KMS-11 (cell line): ENCODE data around the gene PFKL.

Source experiments
- H2AFZ ChIP-seq: fragments of 200-600 bp; sonication (generic); 2 replicates; pipeline ENCODE4 v1.6.1; 2016; ENCODE audit warnings: antibody characterized with exemption, mixed run types, low read depth
- H3K27ac ChIP-seq: fragments of 200-600 bp; sonication (generic); 2 replicates; pipeline ENCODE4 v1.6.1; 2016; ENCODE audit warnings: mild to moderate bottlenecking, mixed run types
- H3K27me3 ChIP-seq: fragments of 200-600 bp; sonication (generic); 2 replicates; pipeline ENCODE4 v1.6.1; 2017; ENCODE audit warnings: mild to moderate bottlenecking, low read depth, mixed run types, moderate library complexity; ENCODE audit not compliant: insufficient read depth
- H3K36me3 ChIP-seq: fragments of 200-600 bp; sonication (generic); 2 replicates; pipeline ENCODE4 v1.6.1; 2017; ENCODE audit warnings: mild to moderate bottlenecking, mixed run types; ENCODE audit not compliant: insufficient read depth
- H3K4me1 ChIP-seq: fragments of 200-600 bp; sonication (generic); 2 replicates; pipeline ENCODE4 v1.6.1; 2016; ENCODE audit warnings: mild to moderate bottlenecking, low read depth, mixed run types; ENCODE audit not compliant: poor library complexity, severe bottlenecking
- H3K4me2 ChIP-seq: fragments of 200-600 bp; sonication (generic); 2 replicates; pipeline ENCODE4 v1.7.0; 2016; ENCODE audit warnings: mild to moderate bottlenecking, mixed run types
- H3K4me3 ChIP-seq: fragments of 200-600 bp; sonication (generic); IDR thresholded peaks from 2 replicates; pipeline ENCODE4 v1.6.1; 2017; ENCODE audit warnings: low read depth, low read length, mixed read lengths; ENCODE audit not compliant: insufficient read depth
- H3K79me2 ChIP-seq: fragments of 200-600 bp; sonication (generic); 2 replicates; pipeline ENCODE4 v1.6.1; 2016; ENCODE audit warnings: low read depth, mixed run types; ENCODE audit not compliant: insufficient read depth
- H3K9ac ChIP-seq: fragments of 200-600 bp; sonication (generic); 2 replicates; pipeline ENCODE4 v1.6.1; 2016; ENCODE audit warnings: mild to moderate bottlenecking, mixed run types
- H4K20me1 ChIP-seq: fragments of 200-600 bp; sonication (generic); 2 replicates; pipeline ENCODE4 v1.6.1; 2016; ENCODE audit warnings: mild to moderate bottlenecking, mixed run types; ENCODE audit not compliant: insufficient read depth
- TF ChIP-seq, protein P1 (sequence below): fragments of 200-600 bp; sonication (generic); conservative IDR thresholded peaks from 2 replicates; pipeline ENCODE4 v1.6.1; 2017; ENCODE audit warnings: low read depth, mild to moderate bottlenecking, antibody characterized with exemption, low read length, moderate library complexity, mixed read lengths

PFKL gene

DNA sequence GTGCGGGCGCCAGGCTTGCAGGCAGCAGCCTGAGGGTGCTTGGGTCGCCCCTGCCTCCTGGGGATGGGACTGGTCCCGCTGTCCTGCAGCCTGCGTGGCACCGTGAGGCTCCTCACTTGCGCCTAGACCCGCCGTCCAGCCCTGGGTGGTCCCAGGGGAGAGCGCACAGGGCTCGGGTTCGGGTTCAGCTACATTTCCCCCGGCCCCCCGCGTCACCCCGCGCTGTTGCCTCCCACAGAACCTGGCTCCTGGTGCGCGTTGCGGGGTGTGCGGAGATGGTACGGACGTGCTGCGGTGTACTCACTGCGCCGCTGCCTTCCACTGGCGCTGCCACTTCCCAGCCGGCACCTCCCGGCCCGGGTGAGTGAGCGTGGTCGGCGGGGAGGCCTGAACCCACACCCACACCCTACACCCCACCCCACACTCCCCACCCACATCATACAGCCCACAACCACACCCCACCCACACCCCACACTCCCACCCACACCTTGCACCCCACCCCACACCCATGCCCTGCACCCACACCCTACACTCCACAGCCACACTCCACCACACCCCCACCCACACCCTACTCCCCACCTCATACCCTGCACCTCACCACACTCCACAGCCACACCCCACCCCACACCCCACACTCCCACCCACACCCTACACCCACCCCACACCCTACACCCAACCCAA lies 6.2 kb upstream of the PFKL start:
- Histone ChIP-seq H2AFZ (no peak overlapping the region), H3K4me3 (no peak overlapping the region), H3K79me2 (no peaks in the 10 kb centered on the region), H3K4me1 (peaks cover 33% of the 10 kb centered on the region), H4K20me1 (no peaks in the 10 kb centered on the region), H3K4me2 (no peak overlapping the region), H3K9ac (no peak overlapping the region), H3K27me3 (peaks cover 38% of the 10 kb centered on the region), H3K27ac (no peak overlapping the region), H3K36me3 (no peaks in the 10 kb centered on the region)
- TF ChIP-seq, protein P1, sequence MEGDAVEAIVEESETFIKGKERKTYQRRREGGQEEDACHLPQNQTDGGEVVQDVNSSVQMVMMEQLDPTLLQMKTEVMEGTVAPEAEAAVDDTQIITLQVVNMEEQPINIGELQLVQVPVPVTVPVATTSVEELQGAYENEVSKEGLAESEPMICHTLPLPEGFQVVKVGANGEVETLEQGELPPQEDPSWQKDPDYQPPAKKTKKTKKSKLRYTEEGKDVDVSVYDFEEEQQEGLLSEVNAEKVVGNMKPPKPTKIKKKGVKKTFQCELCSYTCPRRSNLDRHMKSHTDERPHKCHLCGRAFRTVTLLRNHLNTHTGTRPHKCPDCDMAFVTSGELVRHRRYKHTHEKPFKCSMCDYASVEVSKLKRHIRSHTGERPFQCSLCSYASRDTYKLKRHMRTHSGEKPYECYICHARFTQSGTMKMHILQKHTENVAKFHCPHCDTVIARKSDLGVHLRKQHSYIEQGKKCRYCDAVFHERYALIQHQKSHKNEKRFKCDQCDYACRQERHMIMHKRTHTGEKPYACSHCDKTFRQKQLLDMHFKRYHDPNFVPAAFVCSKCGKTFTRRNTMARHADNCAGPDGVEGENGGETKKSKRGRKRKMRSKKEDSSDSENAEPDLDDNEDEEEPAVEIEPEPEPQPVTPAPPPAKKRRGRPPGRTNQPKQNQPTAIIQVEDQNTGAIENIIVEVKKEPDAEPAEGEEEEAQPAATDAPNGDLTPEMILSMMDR, result no peak

DNA sequence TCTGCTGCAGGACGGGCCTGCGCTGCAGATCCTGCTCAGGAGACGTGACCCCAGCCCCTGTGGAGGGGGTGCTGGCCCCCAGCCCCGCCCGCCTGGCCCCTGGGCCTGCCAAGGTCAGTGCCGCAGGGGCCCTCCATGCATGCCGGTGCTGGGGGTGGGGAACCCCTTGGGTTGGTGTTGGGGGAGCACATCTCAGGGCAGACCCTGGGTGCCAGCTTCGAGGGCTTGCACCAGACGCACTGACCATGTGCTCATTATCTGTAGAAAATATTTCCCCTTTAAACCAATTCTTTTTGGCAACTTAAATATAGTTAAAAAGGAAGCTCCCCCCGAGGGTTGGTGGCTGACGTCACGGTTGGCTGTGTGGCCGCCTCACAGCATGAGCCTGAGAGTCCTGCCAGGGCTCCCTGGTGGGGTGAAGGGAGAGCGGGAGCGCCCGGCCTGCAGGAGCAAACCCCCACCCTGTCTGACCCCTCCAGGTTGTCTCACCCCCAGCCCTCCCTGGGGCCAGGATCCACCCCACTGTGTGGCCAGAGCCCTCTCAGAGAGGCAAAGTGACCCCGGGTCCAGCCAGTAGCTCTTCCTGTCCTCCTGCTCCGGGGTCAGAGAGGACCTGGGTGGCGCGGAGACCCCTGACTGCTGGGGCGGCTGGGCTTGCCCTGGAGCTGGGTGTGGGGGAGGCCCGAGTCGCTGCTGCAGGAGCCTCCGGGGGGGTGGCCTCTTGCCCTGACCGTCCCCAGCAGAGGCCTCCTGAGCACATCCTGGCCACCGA lies 5.3 kb upstream of the PFKL start:
- no peak overlapping the region for H3K4me3 ChIP-seq
- no peak overlapping the region for H3K4me2 ChIP-seq
- H4K20me1 ChIP-seq, result no peaks in the 10 kb centered on the region
- H2AFZ ChIP-seq, result no peak overlapping the region
- TF ChIP-seq, protein P1, result no peak
- no peak overlapping the region for H3K27ac ChIP-seq
- peaks cover 39% of the 10 kb centered on the region for H3K4me1 ChIP-seq
- H3K27me3 ChIP-seq, result peaks cover 29% of the 10 kb centered on the region
- H3K79me2 ChIP-seq, result no peaks in the 10 kb centered on the region
- H3K36me3 ChIP-seq, result no peaks in the 10 kb centered on the region
- no peak overlapping the region for H3K9ac ChIP-seq

DNA sequence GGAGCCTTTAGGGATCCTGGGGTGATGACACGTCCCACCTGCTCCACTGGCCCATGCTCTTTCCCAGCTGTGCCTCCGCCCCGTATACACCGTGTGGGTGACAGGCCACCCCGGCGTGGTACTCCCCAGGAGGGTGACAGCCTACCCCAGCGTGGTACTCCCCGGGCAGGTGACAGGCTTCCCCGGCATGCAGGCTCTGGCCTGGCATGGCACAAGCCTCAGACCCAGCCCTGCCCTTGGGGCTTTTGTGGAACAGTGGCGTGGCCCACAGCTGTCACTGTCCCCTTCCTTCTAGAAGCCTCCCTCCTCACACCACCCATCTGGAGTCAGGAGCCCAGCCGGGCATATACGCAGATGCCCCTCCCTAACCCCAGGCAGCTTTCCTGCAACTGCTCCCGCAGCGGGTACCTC lies 4.7 kb upstream of the PFKL start:
- H3K4me1 ChIP-seq, result peaks cover 39% of the 10 kb centered on the region
- TF ChIP-seq, protein P1, result no peak
- no peaks in the 10 kb centered on the region for H4K20me1 ChIP-seq
- peaks cover 23% of the 10 kb centered on the region for H3K27me3 ChIP-seq
- H3K79me2 ChIP-seq, result no peaks in the 10 kb centered on the region
- H3K4me3 ChIP-seq, result no peak overlapping the region
- no peak overlapping the region for H3K9ac ChIP-seq
- H3K36me3 ChIP-seq, result no peaks in the 10 kb centered on the region
- H3K4me2 ChIP-seq, result no peak overlapping the region
- H2AFZ ChIP-seq, result no peak overlapping the region
- H3K27ac ChIP-seq, result no peak overlapping the region

DNA sequence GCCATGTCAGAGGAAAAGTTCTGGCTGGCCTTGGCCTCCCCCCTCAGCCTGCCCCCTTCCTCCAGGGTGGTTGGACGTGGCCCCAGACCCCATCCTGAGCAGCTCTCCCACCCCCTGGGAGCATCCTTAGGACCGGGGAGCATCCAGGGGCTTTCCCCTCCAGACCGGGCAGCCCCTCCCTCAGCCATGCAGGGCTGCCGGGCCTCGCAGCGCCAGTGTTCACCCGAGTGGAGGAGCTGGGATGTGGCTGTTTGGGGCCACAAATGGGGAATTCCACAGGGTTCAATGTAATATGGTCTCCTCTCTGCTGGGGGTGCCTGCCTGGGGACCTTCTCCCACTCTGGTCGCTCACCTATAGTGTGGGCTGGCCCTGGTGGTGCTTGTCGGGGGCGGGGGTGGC lies 4.2 kb upstream of the PFKL start:
- TF ChIP-seq, protein P1, result no peak
- H2AFZ ChIP-seq, result no peak overlapping the region
- H3K27me3 ChIP-seq, result peaks cover 19% of the 10 kb centered on the region
- peaks cover 4% of the 10 kb centered on the region for H3K79me2 ChIP-seq
- H3K27ac ChIP-seq, result no peak overlapping the region
- no peak overlapping the region for H3K4me2 ChIP-seq
- H3K4me3 ChIP-seq, result no peak overlapping the region
- H3K4me1 ChIP-seq, result peaks cover 39% of the 10 kb centered on the region
- H3K36me3 ChIP-seq, result no peaks in the 10 kb centered on the region
- no peaks in the 10 kb centered on the region for H4K20me1 ChIP-seq
- no peak overlapping the region for H3K9ac ChIP-seq
